Forelimb muscle (tissue), 1 donor: ENCODE results near the gene NUDC. TPM values are rescaled to one million over a fixed set of nuclear protein-coding genes. Genes with fewer than 3 reads are reported as not detected.

ENCODE experiments used
- DNase-seq: peaks from one replicate; pipeline ENCODE4 v3.0.0-alpha.2; 2013; ENCODE audit warnings: low read depth
- polyA plus RNA-seq: library from polyadenylated mRNA; unstranded; fragments of 120-200 nt; gene quantifications from one replicate; pipeline ENCODE4 v1.2.1, GENCODE V29; 2013; ENCODE audit not compliant: insufficient read length

NUDC gene
- polyA plus RNA-seq, 1 donor, result 50.2 TPM

DNA sequence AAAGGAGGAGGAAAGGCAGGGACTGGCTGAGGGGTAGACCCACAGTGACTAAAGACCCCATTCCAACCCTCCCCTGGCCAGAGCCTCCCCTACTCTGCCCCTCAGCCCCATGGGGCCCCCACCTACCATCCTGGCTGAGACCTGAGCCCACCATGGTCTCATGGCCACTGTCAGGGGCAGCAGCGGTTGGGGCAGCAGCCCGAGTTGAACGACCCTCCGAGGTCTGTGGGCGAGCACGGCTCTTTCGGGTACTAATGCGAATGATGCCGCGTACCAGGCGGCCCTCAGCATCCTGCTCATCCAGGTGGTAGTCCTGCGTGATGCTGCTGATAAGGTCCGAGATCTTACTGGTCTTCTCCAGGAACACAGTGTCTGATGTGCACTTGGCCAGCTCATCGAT lies 29.7 kb downstream of the NUDC start:
- no peak for DNase-seq

DNA sequence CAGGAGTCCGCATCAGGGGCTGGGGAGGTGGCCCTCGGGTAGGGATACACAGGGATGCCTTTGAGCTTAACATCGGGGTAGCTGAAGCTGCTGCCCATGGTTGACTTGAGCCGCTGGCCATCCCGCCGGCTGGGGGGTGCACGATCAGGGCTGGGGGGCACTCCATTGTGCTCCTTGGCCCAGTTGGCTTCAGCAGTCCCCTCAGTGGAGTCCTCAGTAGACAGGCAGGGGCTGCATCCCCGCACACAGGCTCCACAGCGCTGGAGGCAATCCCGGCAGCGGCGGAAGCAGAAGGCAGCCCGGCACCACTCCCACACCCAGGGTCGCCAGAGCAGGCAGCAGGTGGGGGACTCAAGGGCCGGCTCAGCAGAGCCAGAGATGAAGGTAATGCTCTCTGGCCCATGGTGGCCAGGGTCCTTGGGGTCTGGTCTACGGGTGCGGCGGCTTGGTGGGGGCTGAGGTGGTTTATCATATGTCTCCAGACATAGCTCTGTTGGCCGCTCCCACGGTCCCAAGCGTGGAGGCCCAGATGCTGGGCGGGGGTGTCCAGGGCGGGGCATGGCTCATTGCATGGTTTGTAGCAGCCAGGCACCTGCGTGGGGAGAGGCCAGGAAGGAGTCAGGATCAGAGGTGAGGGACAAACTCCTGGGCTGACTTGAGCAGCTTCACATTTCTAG lies 30.4 kb downstream of the NUDC start:
- no peak for DNase-seq

DNA sequence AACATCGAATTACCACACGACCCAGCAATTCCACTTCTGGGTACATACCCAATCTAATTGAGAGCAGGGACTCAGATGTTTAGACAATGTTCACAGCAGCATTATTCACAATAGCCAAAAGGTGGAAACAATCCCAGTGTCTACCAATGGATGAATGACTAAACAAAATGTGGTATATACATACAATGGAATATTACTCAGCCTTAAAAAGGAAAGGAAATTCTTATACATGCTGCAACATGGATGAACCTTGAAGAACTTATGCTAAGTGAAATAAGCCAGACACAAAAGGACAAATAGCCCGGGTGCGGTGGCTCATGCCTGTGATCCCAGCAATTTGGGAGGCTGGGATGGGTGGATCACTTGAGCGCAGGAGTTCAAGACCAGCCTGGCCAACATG lies 31.8 kb downstream of the NUDC start:
- DNase-seq, result no peak

DNA sequence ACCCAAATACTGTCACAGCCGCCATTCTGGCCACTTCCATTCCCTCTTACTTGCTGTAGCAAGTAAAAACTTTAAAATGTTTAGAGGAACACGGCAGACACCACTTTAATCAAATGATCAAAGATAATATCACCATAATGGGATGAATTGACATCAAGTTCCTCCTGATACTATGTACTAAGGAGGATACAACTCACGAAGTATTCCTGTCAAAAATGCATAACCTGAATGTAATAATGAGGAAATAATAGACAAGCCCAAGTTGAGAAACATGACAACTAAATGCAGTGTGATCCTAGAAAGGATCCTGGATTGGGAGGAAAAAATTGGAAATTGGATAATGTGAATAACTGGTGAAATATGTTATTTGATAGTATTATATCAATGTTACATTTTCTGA lies 34.8 kb downstream of the NUDC start:
- DNase-seq, result no peak

DNA sequence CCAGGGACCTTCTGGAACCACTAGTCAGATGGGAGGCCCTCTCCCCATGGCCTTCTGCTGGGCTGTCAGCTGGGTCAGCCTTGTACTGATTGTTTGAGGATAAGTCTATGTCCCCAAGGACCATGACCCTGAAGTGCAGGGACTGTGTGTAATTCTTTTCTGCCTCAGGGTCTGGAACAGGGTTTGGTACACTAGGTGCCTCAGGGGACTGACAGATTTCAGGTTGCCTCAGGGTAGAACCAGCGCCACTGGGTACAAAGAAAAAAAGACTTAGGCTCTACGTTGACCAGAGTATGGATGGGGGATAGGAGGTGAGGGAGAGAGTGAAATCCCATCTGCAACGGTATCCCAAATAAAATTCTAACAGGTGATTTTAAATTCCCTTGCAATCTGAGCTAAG lies 35.8 kb downstream of the NUDC start:
- no peak for DNase-seq

DNA sequence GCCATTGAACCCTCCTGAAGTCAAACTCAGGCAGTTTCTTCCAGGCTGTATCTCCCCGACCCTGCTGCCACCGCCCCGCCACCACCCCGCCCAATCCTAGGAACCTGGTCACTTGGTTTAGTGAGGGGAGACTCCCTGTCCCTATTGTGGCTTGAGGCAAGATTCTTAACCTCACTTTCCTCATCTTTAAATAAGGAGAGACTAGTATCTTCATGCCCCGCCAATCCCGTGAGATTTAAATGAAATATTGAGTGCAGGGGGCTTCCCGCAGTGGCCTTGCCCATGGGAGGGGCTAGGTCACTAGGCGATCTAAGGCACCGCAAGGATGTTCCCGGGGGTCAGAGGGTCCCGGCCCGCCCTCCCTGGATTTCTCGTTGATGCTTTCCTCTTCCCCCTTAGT lies 37.7 kb downstream of the NUDC start:
- DNase-seq, result no peak

DNA sequence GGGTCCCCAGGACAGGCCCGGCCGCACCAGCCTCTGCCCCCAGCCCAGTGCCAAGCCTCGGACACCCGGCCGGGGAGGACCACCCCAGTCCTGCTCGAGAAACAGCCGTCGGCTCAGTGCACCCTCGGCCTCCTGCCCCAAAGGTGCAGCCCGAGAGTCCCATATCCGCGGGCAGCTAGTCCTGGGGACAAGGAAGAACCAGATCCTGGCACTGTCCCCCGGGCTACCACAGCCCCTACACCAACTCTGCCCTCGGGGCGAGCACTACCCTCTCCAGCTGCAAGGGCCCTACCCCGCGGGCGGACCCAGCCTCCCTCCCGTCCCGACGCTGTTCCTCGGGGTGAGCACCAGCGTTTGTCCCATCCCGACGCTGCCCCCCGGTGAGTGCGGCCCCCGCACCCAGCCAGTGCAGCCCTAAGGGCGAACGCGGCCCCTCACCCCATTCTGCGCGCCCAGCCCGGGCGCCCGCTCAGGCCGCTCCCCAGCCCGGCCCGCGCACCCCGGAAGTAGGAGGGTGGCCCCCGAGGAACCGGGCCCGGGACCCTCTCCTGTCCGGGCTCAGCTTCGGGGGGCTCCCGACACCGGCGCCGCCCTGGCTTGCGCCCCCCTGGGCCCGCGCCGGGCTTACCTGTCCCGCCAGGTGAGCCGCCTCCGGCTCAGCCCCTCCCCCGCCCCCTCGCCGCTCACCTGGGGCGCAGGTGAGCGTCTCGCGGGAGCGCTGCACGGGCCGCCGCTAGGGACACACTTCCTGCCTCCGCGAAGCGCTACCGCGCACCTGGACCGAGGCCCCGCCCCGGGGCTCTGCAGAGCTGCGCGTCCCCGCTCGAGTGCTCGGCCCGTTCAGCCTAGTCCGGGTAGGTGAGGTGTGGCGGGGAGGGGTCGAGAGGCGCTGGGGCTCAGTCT lies 38.4 kb downstream of the NUDC start, which contains the start of gene KDF1:
Gene KDF1, minus strand, starts transcription at position 747 of the 903 bp plus-strand sequence. CDS start 8,088 bp downstream, outside the sequence.
- DNase-seq, result no peak

DNA sequence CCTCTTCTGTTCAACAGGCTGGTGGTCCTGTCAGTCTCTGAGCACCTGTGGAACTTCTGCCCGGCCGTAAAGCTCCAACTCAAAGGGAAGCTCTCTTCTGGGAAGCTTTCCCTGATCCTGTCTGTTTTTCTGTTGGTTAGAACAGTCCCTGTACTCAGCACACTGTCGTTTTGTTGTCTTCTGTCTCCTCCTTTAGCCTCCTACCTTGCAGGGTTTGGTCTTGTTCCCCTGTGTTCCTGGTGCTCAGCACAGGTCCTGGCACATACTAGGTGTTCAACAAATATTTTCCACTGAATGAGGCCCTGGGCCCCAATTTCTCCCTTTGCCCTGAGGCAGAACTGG lies 39.1 kb downstream of the NUDC start:
- no peak for DNase-seq

DNA sequence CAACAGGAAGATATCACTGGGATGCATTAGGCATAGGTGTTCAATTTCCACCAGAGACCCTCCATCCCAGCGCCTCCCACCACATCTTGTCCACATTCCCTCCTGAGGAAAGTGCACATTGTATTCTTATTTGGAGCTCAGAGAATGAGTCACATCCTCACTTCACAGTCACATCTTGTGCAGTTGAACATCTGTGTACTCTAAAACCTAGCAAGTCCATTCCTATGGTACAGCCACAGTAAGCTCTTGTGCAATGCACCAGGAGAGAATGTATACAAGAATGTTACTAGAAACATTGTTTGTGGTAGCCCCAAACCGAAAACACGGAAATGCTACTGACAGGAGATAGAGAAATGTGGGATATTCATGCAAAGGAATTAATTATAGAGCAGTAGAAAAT lies 40.3 kb downstream of the NUDC start:
- DNase-seq, result no peak

DNA sequence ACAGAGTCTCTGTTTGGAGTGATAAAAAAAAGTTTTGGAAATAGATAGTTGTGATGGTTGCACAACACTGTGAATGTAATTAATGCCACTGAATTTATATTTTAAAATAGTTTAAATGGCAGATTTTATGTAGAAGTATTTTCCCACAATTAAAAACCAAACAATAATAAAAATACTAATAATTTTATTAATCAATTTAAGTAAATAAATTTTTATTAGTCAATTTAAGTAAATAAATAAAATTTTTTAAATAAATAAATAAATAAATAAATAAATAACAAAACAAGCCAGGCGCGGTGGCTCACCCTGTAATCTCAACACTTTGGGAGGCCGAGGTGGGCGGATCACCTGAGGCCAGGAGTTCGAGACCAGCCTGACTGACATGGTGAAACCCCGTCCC lies 43.7 kb downstream of the NUDC start:
- DNase-seq, result no peak

DNA sequence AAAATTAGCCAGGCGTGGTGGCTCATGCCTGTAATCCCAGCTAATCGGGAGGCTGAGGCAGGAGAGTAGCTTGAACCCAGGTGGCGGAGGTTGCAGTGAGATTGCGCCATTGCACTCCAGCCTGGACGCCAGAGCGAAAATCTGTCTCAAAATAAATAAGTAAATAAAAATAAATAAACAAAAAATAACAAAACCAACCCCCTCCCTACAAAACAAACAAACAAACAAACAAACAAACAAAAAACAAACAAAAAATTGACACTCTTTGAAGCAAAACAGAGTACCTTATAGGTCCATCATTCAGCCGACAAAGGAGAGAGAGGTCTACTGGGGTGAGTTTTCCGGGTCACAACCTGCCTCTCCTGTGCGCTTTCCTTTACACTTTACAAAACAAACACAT lies 44.1 kb downstream of the NUDC start:
- no peak for DNase-seq

DNA sequence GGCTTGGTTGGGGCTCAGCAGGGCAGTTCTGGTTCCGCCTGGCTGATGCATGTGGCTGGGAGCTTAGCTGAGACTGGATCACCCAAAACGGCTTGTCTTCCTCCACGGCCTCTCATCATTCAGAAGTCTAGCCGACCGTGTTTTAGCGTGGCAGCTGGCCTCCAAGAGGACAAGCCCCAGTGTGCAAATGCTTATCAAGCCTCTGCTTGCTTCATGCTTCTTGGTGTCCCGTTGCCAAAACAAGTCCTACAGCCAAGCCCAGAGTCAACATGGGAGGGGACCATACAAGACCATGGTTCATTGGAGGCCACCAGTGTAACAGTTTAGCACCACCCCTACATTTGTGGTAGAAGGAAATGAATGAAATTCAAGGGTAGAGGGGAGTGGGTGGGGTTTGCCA lies 49.3 kb downstream of the NUDC start:
- no peak for DNase-seq

DNA sequence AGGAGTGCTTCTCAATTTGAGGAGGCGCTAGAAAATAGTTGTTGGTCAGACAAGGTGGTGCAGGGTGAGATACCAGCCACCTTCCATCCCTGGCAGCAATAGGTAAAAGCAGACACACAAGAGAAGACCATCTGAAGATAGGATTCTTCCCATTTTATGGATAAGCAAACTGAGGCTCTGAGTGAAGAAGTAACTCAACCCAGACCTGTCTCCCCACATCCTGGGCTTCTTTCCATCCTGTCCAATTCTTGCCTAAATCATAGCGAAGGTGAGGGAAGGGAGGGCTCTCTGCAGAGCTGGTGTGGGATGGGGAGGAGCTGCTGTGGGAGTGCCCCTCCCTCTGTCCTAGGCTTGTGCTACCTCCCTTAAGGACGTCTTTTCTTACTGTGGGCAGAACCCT lies 50.0 kb downstream of the NUDC start:
- no peak for DNase-seq

DNA sequence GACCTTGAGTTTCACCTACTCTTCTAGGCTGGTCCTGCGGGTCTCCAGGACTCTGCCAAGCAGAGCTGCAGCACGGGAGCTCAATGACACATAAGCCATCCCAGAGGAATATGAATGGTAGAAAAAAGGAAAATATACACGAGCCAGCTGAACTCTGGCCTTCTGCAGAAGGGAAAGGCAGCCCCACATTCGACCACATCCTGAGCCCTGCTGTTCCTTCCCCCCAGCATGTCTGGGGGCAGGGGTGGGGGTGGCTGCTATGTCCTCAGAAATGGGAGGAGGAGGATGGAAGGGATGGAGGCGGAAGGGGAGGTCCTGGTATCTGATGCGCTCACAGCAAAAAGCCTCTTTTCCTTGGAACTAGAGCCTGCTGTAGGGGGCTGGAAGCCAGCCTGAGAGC lies 50.8 kb downstream of the NUDC start:
- no peak for DNase-seq

DNA sequence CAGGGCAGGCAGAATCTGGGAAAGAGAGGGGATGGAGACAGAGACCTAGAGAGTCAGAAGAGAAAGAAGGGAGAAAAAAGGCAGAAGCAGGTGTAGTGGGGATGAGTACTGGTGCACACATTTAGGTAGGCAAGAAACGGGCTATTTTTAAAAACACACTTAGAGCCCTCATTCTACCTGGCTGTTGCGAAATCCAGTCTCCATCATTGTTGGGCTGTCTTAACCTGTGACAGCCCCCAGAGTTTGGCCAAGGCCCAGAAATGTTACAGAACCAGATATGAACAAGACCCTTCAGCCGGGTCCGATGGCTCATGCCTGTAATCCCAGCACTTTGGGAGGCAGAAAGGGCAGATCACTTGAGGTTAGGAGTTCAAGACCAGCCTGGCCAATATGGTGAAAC lies 51.3 kb downstream of the NUDC start:
- DNase-seq, result no peak

DNA sequence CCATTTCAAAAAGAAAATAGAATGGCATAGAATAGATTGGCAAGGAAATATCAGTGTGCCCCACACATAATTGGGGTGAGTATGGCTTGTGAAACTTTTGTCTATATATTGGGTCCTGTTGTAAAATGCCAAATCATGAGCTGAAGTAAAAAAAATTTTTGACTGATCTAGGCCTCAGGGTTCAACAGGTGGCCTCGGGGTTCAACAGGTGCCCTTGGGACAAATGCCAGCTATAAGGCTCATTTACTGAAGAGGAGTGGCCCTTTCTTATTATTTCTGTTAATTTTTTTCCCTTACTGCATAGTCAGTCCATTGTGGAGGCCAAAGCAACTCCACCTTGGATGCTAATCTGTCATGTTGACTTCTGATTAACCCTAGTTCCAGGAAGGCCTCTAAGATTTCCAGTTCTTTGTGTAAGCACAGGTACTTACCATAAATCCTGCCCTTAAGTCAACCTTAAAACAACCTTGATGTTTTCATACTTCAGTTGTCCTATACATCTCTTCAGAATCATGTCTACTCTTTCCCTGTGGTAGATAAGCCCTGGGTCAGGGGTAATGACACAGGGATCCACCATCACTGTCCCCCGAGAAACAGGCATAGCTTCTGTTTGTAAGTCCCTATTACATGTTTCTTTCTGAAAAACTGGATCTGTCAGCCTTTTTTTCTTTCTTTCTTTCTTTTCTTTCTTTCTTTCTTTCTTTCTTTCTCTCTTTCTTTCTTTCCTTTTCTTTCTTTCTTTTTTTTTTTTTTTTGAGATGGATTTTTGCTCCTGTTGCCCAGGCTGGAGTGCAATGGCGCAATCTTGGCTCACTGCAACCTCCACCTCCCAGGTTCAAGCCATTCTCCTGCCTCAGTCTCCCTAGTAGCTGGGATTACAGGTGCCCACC lies 55.3 kb downstream of the NUDC start:
- DNase-seq, result no peak

DNA sequence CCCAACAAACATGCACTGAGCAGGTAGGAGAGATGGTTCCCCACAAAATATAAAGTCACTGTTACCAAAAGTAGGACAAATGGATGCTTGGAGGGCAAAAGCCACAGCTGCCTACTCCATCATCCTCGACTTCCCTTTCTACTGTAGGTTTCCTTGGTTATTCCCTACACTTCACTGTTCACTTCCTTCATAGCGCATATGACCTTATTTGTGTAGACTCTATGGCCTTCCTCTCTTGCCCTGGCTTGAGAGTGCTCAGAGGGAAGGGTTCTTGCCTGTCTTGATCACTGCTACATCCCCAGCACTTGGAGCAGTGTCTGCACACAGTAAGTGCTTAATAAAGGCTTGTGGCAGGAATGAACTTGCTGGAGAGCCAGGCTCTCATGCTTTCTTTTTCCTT lies 57.4 kb downstream of the NUDC start:
- DNase-seq, result no peak

DNA sequence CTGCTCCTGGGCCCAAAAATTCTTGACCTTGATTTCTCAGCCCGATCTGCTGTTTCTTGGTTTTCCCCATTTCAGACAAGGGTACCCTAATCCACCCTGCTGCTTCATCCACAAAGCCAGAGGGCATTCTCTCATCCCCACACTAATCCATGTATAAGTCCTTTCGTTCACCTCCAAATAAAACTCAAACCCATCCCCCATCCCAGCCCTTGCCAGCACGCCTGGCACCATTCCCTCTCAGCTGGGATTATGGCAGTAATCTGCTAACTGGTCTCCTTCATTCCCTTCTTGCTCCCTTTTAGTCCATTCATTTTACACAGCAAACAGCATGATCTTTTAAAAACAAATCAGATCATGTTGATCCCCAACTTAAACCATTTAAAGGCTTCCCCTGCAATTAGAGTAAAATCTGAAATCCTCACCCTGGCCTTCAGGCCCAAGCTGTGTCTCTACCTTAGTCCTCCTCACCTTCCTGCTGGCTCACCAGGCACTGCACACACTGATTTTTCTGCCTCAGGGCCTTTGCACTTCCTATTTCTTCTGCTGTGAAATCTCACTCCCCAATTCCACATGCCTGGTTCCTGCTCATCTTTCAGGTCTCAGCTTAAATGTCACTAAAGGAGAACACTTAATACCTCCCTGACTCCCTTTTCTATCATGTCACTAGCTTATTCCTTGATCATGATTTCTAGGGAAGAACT lies 59.8 kb downstream of the NUDC start:
- no peak for DNase-seq

DNA sequence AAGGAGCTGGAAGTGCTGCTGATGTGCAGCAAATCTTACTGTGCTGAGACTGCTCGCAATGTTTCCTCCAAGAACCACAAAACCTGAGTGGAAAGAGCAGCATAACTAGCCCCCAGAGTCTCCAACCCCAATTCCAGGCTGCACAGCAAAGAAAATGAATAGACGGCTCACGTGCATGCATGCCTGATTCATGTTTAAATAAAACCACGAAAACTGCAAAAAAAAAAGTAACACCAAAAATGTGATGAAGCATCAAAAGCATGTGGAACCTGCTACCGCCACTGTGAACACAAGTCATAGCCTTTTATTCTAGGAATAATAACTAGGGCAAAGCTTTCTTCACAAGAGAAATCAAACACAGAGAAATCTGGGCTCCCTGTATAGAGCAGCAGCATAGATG lies 62.3 kb downstream of the NUDC start:
- no peak for DNase-seq

DNA sequence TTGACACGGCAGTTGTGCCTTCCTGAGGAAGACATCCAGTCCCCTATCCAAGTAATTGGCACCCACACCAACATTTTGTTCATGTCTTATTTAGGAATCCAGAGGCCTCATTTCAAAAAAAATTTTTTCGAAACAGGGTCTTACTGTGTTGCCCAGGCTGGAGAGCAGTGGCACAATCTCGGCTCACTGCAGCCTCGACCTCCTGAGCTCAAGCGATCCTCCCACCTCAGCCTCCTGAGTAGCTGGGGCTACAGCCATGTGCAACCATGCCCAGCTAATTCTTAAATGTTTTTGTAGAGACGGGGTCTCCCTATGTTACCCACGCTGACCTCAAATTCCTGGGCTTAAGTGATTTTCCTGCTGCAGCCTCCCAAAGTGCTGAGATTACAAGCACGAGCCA lies 62.7 kb downstream of the NUDC start:
- no peak for DNase-seq

DNA sequence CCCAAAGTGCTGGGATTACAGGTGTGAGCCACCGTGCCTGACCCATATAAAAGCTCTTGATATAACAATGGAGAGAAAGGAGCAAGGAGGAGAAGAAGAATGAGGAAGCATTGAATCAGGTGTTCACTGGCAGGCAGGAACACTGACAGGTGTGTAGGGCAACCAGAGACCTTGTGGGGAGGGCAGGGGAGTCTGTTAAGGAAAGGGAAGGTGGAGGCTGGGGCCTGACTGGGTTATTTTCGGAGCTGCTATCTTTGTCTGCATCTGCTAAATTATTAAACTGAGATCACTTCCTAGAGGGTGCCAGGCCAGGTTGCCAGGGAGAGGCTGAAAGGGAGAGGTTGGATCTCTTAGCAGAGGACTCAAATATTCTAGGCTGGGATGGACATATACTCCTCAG lies 65.1 kb downstream of the NUDC start:
- no peak for DNase-seq
